Superior temporal gyrus (tissue), 1 donor: ENCODE data around the gene EIF5A.

ENCODE experiments used
- DNase-seq: peaks from one replicate; pipeline ENCODE4 v3.0.0-alpha.2; 2016; ENCODE audit errors: extremely low spot score

Gene EIF5A

GRCh38 chr17:7285679-7286078 is 21.7 kb upstream of the EIF5A start:
- no peak for DNase-seq

GRCh38 chr17:7289256-7290032 is 18.0 kb upstream of the EIF5A start:
- DNase-seq, result no peak

- no peak for DNase-seq
These were observed 17.3 kb upstream of the EIF5A start for GRCh38 chr17:7290166-7290565.

- no peak for DNase-seq
These were observed 16.7 kb upstream of the EIF5A start for GRCh38 chr17:7290685-7291084.

GRCh38 chr17:7292194-7292593 is 15.2 kb upstream of the EIF5A start:
- no peak for DNase-seq

GRCh38 chr17:7292729-7293128 is 14.7 kb upstream of the EIF5A start:
- no peak for DNase-seq

- DNase-seq, result no peak
These were observed 14.3 kb upstream of the EIF5A start for GRCh38 chr17:7293159-7293558.

- no peak for DNase-seq
These were observed 13.4 kb upstream of the EIF5A start for GRCh38 chr17:7293816-7294613.

GRCh38 chr17:7294614-7295153 is 12.7 kb upstream of the EIF5A start, which contains the start of gene YBX2:
Gene YBX2, minus strand, starts transcription at chr17:7294639. Its CDS starts 139 bp downstream, at chr17:7294500.
- no peak for DNase-seq

- no peak for DNase-seq
These were observed 11.9 kb upstream of the EIF5A start for GRCh38 chr17:7295230-7296180.

- peak; percentile 77 for DNase-seq
These were observed 11.1 kb upstream of the EIF5A start for GRCh38 chr17:7296189-7296861.

- no peak for DNase-seq
These were observed 3.2 kb upstream of the EIF5A start for GRCh38 chr17:7304179-7304578.

- no peak for DNase-seq
These were observed 527 bp downstream of the EIF5A start for GRCh38 chr17:7307686-7308624.

GRCh38 chr17:7308625-7309433 is 1.4 kb downstream of the EIF5A start:
- peak; percentile 57 for DNase-seq

GRCh38 chr17:7309628-7310027 is 2.2 kb downstream of the EIF5A start:
- no peak for DNase-seq

- DNase-seq, result no peak
These were observed 3.8 kb downstream of the EIF5A start for GRCh38 chr17:7311110-7311705.

- no peak for DNase-seq
These were observed 5.1 kb downstream of the EIF5A start for GRCh38 chr17:7312432-7313087.
